ENCODE results near the gene C5orf52.

- TF ChIP-seq CTCF (IDR thresholded peaks at IDR 0.05), result no peak
- no peak for TF ChIP-seq ZNF121 (CRISPR knock-in tag; IDR thresholded peaks at IDR 0.05)
- no peak for TF ChIP-seq ZNF512 (CRISPR knock-in tag; IDR thresholded peaks at IDR 0.05; ENCODE audit: borderline replicate concordance)
- no peak for TF ChIP-seq ZNF416 (CRISPR knock-in tag; IDR thresholded peaks at IDR 0.05)
- no peak for TF ChIP-seq MAX (CRISPR knock-in tag; IDR thresholded peaks at IDR 0.05)
- no peak for TF ChIP-seq ATF1 (CRISPR knock-in tag; IDR thresholded peaks at IDR 0.05)
- no peak for TF ChIP-seq CREB1 (CRISPR knock-in tag; IDR thresholded peaks at IDR 0.05)
- no peak for TF ChIP-seq RELA (CRISPR knock-in tag; IDR thresholded peaks at IDR 0.05; ENCODE audit: borderline replicate concordance)
- no peak for TF ChIP-seq TP53 (CRISPR knock-in tag; IDR thresholded peaks at IDR 0.05)
- no peak for TF ChIP-seq OVOL2 (CRISPR knock-in tag; IDR thresholded peaks at IDR 0.05; ENCODE audit: borderline replicate concordance)
- TF ChIP-seq ZBTB43 (CRISPR knock-in tag; IDR thresholded peaks at IDR 0.05), result no peak
- TF ChIP-seq KAT7 (CRISPR knock-in tag; IDR thresholded peaks at IDR 0.05; ENCODE audit: borderline replicate concordance), result no peak
- TF ChIP-seq ATF3 (CRISPR knock-in tag; conservative IDR thresholded peaks at IDR 0.05), result no peak
- no peak for TF ChIP-seq E2F5 (CRISPR knock-in tag; IDR thresholded peaks at IDR 0.05)
Observed at GRCh38 chr5:157710431-157710830, 39.1 kb downstream of the C5orf52 start.

Measured in WTC11 (cell line).